ENCODE data around the gene FAM25G. TPM values are rescaled to one million over a fixed set of nuclear protein-coding genes. Genes with fewer than 3 reads are reported as not detected.
"Not testable (repeated sequence)": the region's sequence is repeated elsewhere in the genome, so short reads cannot be mapped to it uniquely, and the experiment has no call there.

Gene FAM25G
- total RNA-seq, 2 experiments from 2014 or later: not detected

DNA sequence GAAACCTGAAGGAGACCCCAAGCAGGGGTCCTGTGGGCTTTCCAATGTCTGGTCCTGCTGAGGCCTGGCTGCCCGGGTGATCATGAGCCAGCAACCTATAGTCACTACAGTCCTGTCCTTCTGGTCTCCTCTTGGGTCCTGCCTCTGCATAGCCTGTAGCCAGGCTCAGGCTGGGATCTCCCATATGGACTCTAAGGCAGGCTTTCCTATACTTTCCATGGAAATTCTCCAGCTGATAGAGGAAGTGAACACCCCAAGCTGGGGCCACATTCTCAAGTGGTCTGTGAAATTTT is 34.0 kb downstream of the FAM25G start:
- no peaks in the 10 kb centered on the region for H3K4me1 Mint-ChIP-seq
- no peak overlapping the region for H3K4me3 Mint-ChIP-seq
- H3K27ac Mint-ChIP-seq: no peak overlapping the region
- no peaks in the 10 kb centered on the region for H3K9me3 Mint-ChIP-seq
- DNase-seq (no peak), ATAC-seq (ENCODE audit: low read depth) (no peak)
- no peaks in the 10 kb centered on the region for H3K36me3 Mint-ChIP-seq
- peaks cover 21% of the 10 kb centered on the region for H3K27me3 Mint-ChIP-seq
- POLR2A ChIA-PET: no interaction called here

DNA sequence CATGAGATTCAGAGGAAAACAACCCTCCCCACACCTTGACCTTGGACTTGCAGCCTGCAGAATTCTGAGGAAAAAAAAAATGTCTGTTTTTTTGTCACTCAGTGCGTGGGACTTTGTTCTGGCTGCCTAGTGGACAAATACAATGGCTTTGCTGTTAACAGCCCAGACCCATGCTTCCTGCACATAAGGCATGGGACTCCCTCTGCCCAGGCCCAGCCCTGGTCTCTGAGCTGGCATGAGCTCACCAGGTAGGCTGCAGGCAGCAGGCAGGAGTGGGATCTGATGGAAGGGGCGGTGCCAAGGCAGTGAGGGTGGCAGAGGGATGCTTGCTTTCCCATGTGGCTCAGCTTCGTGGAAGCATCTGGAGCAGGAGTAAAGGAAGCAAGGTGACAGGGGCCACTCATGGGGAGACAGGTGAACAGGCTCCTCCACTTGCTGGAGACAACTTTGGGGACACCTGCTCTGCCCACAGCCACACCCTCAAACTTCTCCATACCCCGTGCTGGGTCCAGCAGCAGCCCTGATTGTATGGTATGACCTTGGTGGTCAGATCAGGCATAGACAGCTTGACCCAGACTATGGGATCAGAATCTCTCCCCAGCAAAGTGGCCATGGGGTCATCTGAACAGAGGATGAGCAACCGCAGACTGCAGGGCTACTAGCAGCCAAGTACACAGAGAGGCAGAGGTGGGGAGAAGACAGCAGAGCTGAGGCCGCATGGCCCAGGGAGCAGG is 34.5 kb downstream of the FAM25G start:
- H3K27ac Mint-ChIP-seq: no peak overlapping the region
- POLR2A ChIA-PET: no interaction called here
- no peak for DNase-seq
- no peak overlapping the region for H3K4me3 Mint-ChIP-seq
- no peak for ATAC-seq (ENCODE audit: low read depth)
- H3K27me3 Mint-ChIP-seq: peaks cover 21% of the 10 kb centered on the region
- no peaks in the 10 kb centered on the region for H3K36me3 Mint-ChIP-seq
- no peaks in the 10 kb centered on the region for H3K4me1 Mint-ChIP-seq
- no peaks in the 10 kb centered on the region for H3K9me3 Mint-ChIP-seq

GRCh38 chr10:47456079-47456785 is 35.3 kb downstream of the FAM25G start:
- ATAC-seq (ENCODE audit: low read depth) (no peak), DNase-seq (no peak)
- H3K36me3 Mint-ChIP-seq: no peaks in the 10 kb centered on the region
- no peak overlapping the region for H3K4me3 Mint-ChIP-seq
- peaks cover 21% of the 10 kb centered on the region for H3K27me3 Mint-ChIP-seq
- no peaks in the 10 kb centered on the region for H3K4me1 Mint-ChIP-seq
- POLR2A ChIA-PET: no interaction called here
- H3K9me3 Mint-ChIP-seq: no peaks in the 10 kb centered on the region
- H3K27ac Mint-ChIP-seq: no peak overlapping the region

DNA sequence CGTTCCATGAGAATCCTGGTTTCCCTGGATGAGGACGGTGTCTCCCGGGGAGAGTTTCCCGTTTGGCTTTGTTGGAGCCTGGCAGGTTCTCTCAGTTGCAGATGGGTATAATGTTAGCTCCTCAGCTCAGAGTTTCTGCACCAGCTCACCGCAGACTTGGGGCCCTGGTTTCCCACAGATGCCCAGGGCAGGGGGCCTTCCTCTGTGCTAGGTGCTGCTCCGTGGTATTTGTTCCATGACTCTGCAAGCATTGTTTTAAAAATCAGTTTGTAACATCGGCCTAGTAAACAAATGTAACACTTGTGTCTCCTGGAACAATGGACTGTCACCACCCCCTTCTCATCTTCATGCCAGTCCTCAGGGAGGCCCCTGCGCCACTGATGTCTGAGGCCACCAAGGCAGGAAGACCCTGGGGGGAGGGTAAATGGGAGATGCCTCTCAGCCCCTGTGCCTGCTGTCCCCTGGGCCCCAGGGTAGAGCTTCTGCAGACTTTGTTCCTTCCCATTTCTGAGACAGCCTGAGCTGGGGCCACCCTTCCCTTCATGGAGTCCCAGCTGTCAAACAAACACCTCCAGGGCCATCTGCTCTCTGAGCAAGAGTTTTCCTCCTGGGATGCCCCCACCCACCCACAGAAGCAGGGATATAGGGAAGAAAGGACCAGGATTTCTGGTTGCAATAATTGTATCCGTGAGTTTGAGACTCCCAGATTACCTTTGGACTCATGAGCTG is 36.0 kb downstream of the FAM25G start:
- H3K4me1 Mint-ChIP-seq; ATAC-seq (ENCODE audit: low read depth); POLR2A ChIA-PET: not testable (repeated sequence)

GRCh38 chr10:47454780-47455058 is 36.8 kb downstream of the FAM25G start:
- no peak for DNase-seq
- Mint-ChIP-seq H3K36me3 (no peaks in the 10 kb centered on the region), H3K27ac (no peak overlapping the region)

More for the DNA sequence above, 36.0 kb downstream of the FAM25G start:
- DNase-seq, H3K36me3 Mint-ChIP-seq, H3K9me3 Mint-ChIP-seq, H3K27ac Mint-ChIP-seq, H3K4me3 Mint-ChIP-seq: not testable (repeated sequence)
- peaks cover 19% of the 10 kb centered on the region for H3K27me3 Mint-ChIP-seq

DNA sequence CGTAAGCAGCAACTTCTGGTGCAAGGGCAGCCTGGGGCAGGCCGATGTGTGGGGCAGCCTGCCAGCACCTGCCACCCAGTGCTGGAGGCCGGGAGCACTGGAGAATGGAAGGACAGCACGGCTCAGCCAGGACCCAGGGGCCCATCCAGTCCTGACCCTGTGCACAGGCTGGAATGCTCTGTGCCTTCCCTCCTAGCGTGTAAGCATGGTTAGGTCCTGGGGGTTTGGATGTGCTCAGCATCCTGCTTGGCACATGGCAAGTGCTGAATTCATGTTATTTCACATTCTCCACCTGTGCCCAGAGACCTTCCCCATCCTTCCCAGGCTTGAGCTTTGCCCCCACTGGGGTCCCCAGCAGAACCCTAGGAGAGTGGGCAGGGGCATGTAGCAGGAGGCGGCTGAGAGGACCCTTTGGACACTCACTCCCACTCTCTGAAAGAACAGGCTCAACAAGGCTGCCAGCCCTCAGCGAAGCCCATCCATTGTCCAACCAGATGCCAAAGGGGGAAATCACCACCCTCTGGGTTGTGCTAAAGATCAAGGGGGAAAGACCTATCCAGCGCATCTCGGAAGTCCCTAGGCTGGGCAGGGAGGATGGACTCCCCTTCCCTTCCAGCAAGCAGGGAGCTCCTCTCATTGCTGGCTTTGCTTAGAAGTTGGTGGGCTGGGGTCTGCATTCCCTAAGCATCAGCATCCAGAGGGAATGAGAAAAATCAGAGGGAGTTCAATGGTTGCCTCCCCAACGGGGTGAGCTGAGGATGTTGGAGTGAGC is 37.3 kb downstream of the FAM25G start:
- Mint-ChIP-seq H3K27me3 (peaks cover 14% of the 10 kb centered on the region), H3K36me3 (no peaks in the 10 kb centered on the region), H3K27ac (no peak overlapping the region), H3K9me3 (no peaks in the 10 kb centered on the region), H3K4me1 (no peaks in the 10 kb centered on the region), H3K4me3 (no peak overlapping the region)
- DNase-seq (no peak), ATAC-seq (ENCODE audit: low read depth) (no peak)
- POLR2A ChIA-PET: no interaction called here

More at GRCh38 chr10:47454780-47455058, 36.8 kb downstream of the FAM25G start:
- POLR2A ChIA-PET: no interaction called here
- no peaks in the 10 kb centered on the region for H3K4me1 Mint-ChIP-seq
- no peak for ATAC-seq (ENCODE audit: low read depth)
- no peak overlapping the region for H3K4me3 Mint-ChIP-seq
- H3K27me3 Mint-ChIP-seq: peaks cover 17% of the 10 kb centered on the region
- no peaks in the 10 kb centered on the region for H3K9me3 Mint-ChIP-seq

DNA sequence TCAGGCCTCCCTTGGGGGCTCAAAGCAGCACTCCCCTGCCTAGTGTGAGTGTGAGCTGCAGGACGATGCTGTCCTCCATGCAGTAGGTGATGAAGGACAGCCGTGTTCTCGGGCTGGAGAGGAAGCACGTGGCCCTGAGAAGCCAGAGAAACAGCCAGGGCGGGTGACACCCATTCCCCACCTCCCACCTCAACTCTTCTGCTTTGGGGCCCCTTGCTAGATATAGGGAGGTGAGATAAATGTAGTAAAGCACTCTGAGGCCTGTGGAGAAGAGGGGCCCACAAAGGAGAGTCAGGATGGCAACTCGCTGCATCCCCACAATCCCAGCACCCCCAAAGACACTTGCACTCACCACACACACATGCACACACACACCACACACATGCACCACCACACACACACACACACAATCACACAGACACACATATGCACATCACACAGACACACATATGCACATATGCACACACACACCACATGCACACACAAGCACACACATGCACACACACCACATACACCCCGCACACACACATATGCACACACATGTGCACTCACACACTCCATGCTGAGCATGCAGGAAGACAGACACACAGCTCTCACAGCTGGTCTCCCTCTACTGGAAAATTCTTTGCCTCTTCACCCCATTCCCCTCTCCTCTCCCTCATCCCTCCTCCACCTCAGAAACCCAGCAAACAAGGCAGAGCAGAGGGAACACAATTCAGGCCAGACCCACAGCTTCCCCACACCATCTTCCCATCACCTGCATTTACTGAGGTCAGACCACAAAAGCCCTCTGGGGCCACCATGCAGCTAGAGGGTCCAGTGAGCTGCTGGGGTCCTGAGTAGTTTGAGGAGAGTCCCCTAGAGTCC is 38.1 kb downstream of the FAM25G start:
- Mint-ChIP-seq H3K27me3 (peaks cover 12% of the 10 kb centered on the region), H3K4me3 (no peak overlapping the region), H3K9me3 (no peaks in the 10 kb centered on the region), H3K4me1 (peaks cover 4% of the 10 kb centered on the region), H3K27ac (no peak overlapping the region), H3K36me3 (no peaks in the 10 kb centered on the region)
- DNase-seq (no peak), ATAC-seq (ENCODE audit: low read depth) (no peak)
- POLR2A ChIA-PET: no interaction called here

GRCh38 chr10:47452495-47453140 is 38.9 kb downstream of the FAM25G start:
- no peaks in the 10 kb centered on the region for H3K36me3 Mint-ChIP-seq
- H3K4me3 Mint-ChIP-seq: no peak overlapping the region
- no peaks in the 10 kb centered on the region for H3K9me3 Mint-ChIP-seq
- peaks cover 10% of the 10 kb centered on the region for H3K27me3 Mint-ChIP-seq
- peaks cover 5% of the 10 kb centered on the region for H3K4me1 Mint-ChIP-seq
- POLR2A ChIA-PET: no interaction called here
- ATAC-seq (ENCODE audit: low read depth) (no peak), DNase-seq (no peak)
- no peak overlapping the region for H3K27ac Mint-ChIP-seq

DNA sequence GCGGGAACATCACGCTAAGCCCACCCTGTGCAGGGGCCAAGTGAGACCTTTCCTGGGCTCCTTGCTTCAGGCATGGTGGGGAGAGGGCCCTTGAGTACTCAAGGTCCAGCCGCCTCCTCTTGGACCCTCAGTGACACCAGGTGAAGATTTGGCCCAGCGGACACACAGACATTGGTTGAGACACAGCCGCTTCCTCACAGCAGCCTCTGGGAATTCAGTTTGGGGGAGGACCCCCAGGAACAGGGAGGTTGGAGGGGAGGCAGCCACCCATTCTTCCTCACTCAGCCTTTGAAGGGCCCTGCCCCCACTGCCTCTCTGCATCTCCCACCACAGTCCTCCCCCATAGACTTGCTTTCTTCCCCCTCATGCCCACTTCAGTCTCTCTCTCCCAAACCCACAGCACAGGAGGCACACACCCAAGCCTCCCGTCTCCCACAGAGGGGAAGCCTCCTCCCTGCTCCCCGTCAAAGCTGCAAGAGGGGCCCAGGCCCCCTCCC is 39.5 kb downstream of the FAM25G start:
- no peak for ATAC-seq (ENCODE audit: low read depth)
- Mint-ChIP-seq H3K27me3 (peaks cover 7% of the 10 kb centered on the region), H3K27ac (no peak overlapping the region), H3K4me3 (no peak overlapping the region), H3K9me3 (no peaks in the 10 kb centered on the region), H3K4me1 (peaks cover 5% of the 10 kb centered on the region), H3K36me3 (no peaks in the 10 kb centered on the region)
- no peak for DNase-seq
- POLR2A ChIA-PET: no interaction called here

DNA sequence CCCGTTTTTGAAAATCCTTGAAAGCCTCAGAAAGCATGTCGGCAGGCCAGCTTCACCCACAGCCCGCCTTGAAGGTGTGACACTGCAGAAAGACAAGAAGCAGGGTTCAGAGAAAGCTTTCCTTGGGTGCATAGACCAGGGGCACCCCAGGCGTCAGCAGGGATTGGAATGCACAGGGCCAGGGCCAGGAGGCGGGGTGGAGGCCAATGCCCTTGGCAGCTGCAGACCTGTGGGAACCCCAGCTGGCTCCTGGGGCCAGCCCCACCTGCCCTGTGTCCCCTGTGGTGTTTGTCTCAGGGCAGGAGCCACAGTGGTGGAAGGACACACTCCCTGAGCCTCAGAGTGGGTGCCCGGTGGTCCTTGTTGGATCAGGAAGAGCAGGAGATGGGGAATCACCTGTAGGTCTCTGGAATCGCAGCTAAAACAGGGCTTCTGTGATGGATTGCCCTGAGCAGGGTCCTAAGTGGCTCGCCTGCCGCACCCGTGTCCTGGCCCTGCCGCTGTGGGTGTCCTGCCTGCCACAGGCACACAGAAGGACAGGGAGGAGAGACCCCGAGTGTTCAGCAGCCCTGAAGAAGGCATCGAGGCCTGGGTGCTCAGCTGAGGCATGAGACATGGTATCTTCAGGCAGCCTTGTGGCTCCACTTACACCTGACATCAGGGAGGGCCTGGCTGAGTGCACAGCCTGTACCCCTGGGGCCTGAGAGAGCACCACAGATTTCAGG is 40.1 kb downstream of the FAM25G start:
- ATAC-seq (ENCODE audit: low read depth) (no peak), DNase-seq (no peak)
- Mint-ChIP-seq H3K4me3 (no peak overlapping the region), H3K27me3 (peaks cover 7% of the 10 kb centered on the region), H3K27ac (no peak overlapping the region), H3K4me1 (peaks cover 5% of the 10 kb centered on the region), H3K9me3 (no peaks in the 10 kb centered on the region), H3K36me3 (no peaks in the 10 kb centered on the region)
- POLR2A ChIA-PET: no interaction called here

GRCh38 chr10:47450442-47450841 is 41.1 kb downstream of the FAM25G start:
- no peak for ATAC-seq (ENCODE audit: low read depth)
- DNase-seq: no peak
- Mint-ChIP-seq H3K4me1 (peaks cover 5% of the 10 kb centered on the region), H3K27ac (no peak overlapping the region), H3K36me3 (no peaks in the 10 kb centered on the region), H3K9me3 (peaks cover 1% of the 10 kb centered on the region), H3K4me3 (no peak overlapping the region), H3K27me3 (peaks cover 7% of the 10 kb centered on the region)
- POLR2A ChIA-PET: no interaction called here

DNA sequence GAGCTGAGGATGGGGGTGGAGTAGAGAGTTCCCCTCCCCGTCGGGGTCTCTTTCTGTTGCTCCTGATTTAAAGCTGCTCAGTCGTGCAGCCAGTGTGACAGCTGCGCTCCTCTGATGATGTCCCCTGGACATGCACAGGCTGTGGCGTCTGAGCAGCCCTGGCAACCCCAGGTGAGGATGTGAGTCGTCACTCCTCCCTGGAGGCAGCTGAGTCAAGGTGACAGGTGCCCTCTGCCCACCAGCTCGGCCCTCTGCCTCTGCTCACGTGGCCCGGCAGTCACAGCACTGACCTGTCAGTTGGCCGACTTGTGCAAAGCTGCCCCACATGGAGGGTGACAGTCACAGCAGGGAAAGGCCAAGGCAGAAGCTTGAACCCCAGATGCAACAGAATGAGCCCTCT is 41.5 kb downstream of the FAM25G start:
- ATAC-seq (ENCODE audit: low read depth) (no peak), DNase-seq (no peak)
- Mint-ChIP-seq H3K9me3 (peaks cover 3% of the 10 kb centered on the region), H3K4me1 (peaks cover 5% of the 10 kb centered on the region), H3K27ac (no peak overlapping the region), H3K4me3 (no peak overlapping the region), H3K36me3 (no peaks in the 10 kb centered on the region), H3K27me3 (peaks cover 4% of the 10 kb centered on the region)
- POLR2A ChIA-PET: no interaction called here
